DND-41 (cell line): ENCODE results near the gene KAT2B.

Source experiments
- ATAC-seq: fragments of 200-7000 bp; cut with Tn5 transposase; 3 replicates; pipeline ENCODE4 v1.9.1; 2021; ENCODE audit warnings: low read depth; ENCODE audit not compliant: insufficient read depth
- DNase-seq: peaks from one replicate; pipeline ENCODE4 v3.0.0-alpha.2; 2020
- H2AFZ ChIP-seq: 2 replicates; pipeline ENCODE4 v1.6.0; 2012; ENCODE audit warnings: low read depth, low read length
- H3K27ac ChIP-seq: 2 replicates; pipeline ENCODE4 v1.5.1; 2012; ENCODE audit warnings: low read length, inconsistent platforms
- H3K27me3 ChIP-seq: fragments of 200-600 bp; sonication (generic); 2 replicates; pipeline ENCODE4 v1.6.0; 2012; ENCODE audit warnings: low read length, mild to moderate bottlenecking, inconsistent platforms; ENCODE audit not compliant: insufficient read depth, poor library complexity
- H3K36me3 ChIP-seq: 2 replicates; pipeline ENCODE4 v1.5.1; 2012; ENCODE audit warnings: low read length, inconsistent platforms; ENCODE audit not compliant: insufficient read depth
- H3K4me1 ChIP-seq: 2 replicates; pipeline ENCODE4 v1.5.1; 2012; ENCODE audit warnings: mild to moderate bottlenecking, low read length; ENCODE audit not compliant: insufficient read depth
- H3K4me2 ChIP-seq: 2 replicates; pipeline ENCODE4 v1.6.0; 2012; ENCODE audit warnings: mild to moderate bottlenecking, moderate library complexity, low read length, inconsistent platforms; ENCODE audit not compliant: insufficient read depth
- H3K4me3 ChIP-seq, 2 experiments: fragments of 200-600 bp in 1 of 2; shearing (Covaris generic) in 1 of 2; 2 replicates each; pipeline ENCODE4 v1.5.1; 2012 to 2016; ENCODE audit warnings: inconsistent platforms in 2 of 2, low read length in 2 of 2, mild to moderate bottlenecking in 2 of 2, low read depth in 1 of 2, moderate library complexity in 1 of 2
- H3K79me2 ChIP-seq: 2 replicates; pipeline ENCODE4 v1.6.0; 2012; ENCODE audit warnings: low read length, inconsistent platforms; ENCODE audit not compliant: insufficient read depth
- H3K9ac ChIP-seq: 2 replicates; pipeline ENCODE4 v1.6.0; 2012; ENCODE audit warnings: low read depth, mild to moderate bottlenecking, inconsistent platforms, low read length, moderate library complexity
- H3K9me3 ChIP-seq: 2 replicates; pipeline ENCODE4 v1.5.1; 2012; ENCODE audit warnings: low read length, moderate library complexity, mild to moderate bottlenecking, inconsistent platforms; ENCODE audit not compliant: insufficient read depth, severe bottlenecking
- H4K20me1 ChIP-seq: 2 replicates; pipeline ENCODE4 v1.6.0; 2012; ENCODE audit warnings: low read length; ENCODE audit not compliant: insufficient read depth
- CTCF ChIP-seq: IDR thresholded peaks from 2 replicates; pipeline ENCODE4 v1.5.1; 2012; ENCODE audit warnings: borderline replicate concordance, low read length, moderate library complexity, mild to moderate bottlenecking; ENCODE audit not compliant: poor library complexity, severe bottlenecking; ENCODE audit errors: extremely low read depth
- EZH2 ChIP-seq: IDR thresholded peaks from 3 replicates; pipeline ENCODE4 v1.6.1; 2012; ENCODE audit warnings: borderline replicate concordance, low read depth, mild to moderate bottlenecking, moderate library complexity, low read length, inconsistent platforms; ENCODE audit not compliant: severe bottlenecking

The KAT2B gene

GRCh38 chr3:20160230-20160629 lies 120.0 kb downstream of the KAT2B start:
- Histone ChIP-seq H3K36me3 (peaks cover 73% of the 10 kb centered on the region), H3K4me2 (no peak overlapping the region), H4K20me1 (no peaks in the 10 kb centered on the region), H3K9ac (no peak overlapping the region), H3K27ac (no peak overlapping the region), H3K79me2 (no peaks in the 10 kb centered on the region), H3K9me3 (no peaks in the 10 kb centered on the region), H3K27me3 (no peaks in the 10 kb centered on the region), H2AFZ (no peak overlapping the region), H3K4me1 (no peaks in the 10 kb centered on the region), H3K4me3 (no peak overlapping the region)
- no peak for TF ChIP-seq EZH2
- no peak for TF ChIP-seq CTCF
- no peak for ATAC-seq
- DNase-seq = no peak

- no peak overlapping the region for H2AFZ ChIP-seq
- H3K27me3 ChIP-seq = no peaks in the 10 kb centered on the region
- no peak for DNase-seq
- H3K4me1 ChIP-seq = no peaks in the 10 kb centered on the region
- TF ChIP-seq EZH2 = no peak
- no peak for TF ChIP-seq CTCF
- peaks cover 70% of the 10 kb centered on the region for H3K36me3 ChIP-seq
- no peak overlapping the region for H3K4me2 ChIP-seq
- H3K27ac ChIP-seq = no peak overlapping the region
- H3K9ac ChIP-seq = no peak overlapping the region
- no peaks in the 10 kb centered on the region for H3K79me2 ChIP-seq
- ATAC-seq = no peak
- H3K9me3 ChIP-seq = no peaks in the 10 kb centered on the region
- H3K4me3 ChIP-seq = no peak overlapping the region
- no peaks in the 10 kb centered on the region for H4K20me1 ChIP-seq
These were observed 121.5 kb downstream of the KAT2B start for GRCh38 chr3:20161714-20162113.

- H4K20me1 ChIP-seq = no peaks in the 10 kb centered on the region; the same call in 1 of the 2 replicates
- H3K4me3 ChIP-seq = no peak overlapping the region
- DNase-seq (no peak), ATAC-seq (no peak; the same call in 2 of the 3 replicates)
- H3K79me2 ChIP-seq = no peaks in the 10 kb centered on the region; the same call in 1 of the 2 replicates
- peaks cover 90% of the 10 kb centered on the region for H3K36me3 ChIP-seq
- no peaks in the 10 kb centered on the region for H3K27me3 ChIP-seq
- no peak overlapping the region for H3K27ac ChIP-seq
- no peak overlapping the region for H3K4me2 ChIP-seq
- no peak overlapping the region for H3K9ac ChIP-seq
- no peak for TF ChIP-seq CTCF
- TF ChIP-seq EZH2 = no peak
- H2AFZ ChIP-seq = no peak overlapping the region
- H3K9me3 ChIP-seq = no peaks in the 10 kb centered on the region
- H3K4me1 ChIP-seq = no peaks in the 10 kb centered on the region
These were observed 133.7 kb downstream of the KAT2B start for GRCh38 chr3:20173844-20174410.

- H3K4me1 ChIP-seq = peaks cover 21% of the 10 kb centered on the region
- H3K79me2 ChIP-seq = peaks cover 43% of the 10 kb centered on the region
- TF ChIP-seq EZH2 (no peak), CTCF (no peak)
- H3K9me3 ChIP-seq = no peaks in the 10 kb centered on the region
- H4K20me1 ChIP-seq = no peaks in the 10 kb centered on the region; the same call in 1 of the 2 replicates
- H2AFZ ChIP-seq = no peak overlapping the region
- ATAC-seq = no peak
- no peak for DNase-seq
- peaks cover 70% of the 10 kb centered on the region for H3K36me3 ChIP-seq
- H3K27ac ChIP-seq = no peak overlapping the region
- H3K27me3 ChIP-seq = no peaks in the 10 kb centered on the region
- H3K9ac ChIP-seq = no peak overlapping the region
- H3K4me3 ChIP-seq = no peak overlapping the region
- H3K4me2 ChIP-seq = no peak overlapping the region
These were observed 141.0 kb downstream of the KAT2B start for GRCh38 chr3:20181276-20181675.
